ENCODE measurements around the gene KSR1.

DNA sequence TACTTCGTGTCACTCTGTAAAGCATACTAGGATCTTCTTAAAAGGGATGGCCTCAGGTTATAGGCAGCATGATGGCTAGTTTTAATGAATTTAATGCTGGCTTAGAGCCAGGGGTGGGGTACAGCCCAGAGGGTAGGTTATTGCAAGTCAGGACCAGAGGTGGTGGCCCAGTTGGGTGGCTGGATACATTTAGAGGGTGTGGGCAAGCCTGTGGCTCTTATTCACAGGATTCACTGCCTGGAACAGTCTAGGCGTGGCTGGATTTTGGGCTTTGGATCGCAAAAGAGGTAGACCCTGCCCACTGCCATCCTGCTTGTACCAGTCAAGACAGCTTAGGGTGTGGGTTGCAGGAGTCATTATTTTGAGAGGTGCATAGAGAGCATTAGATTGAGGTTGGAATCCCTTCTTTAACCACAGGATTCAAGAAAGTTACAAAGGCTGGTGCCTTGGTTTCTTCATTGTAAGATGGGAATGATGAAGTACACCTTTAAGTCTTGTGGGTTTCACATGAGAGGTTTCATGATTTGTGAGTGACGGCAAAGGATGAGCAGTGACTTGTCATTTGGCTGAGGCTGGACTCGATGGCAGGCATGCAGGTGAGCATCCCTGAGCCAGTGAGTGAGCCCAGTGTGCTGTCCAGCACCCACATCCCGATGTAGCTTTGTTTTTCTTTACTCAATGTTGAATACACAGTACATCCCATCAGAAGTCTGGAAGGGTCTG, 85.2 kb downstream of the KSR1 start:
- TF ChIP-seq POLR2AphosphoS5 (IDR thresholded peaks at IDR 0.05; ENCODE audit: low read depth, low read length) (no peak), POLR2A (IDR thresholded peaks at IDR 0.05; ENCODE audit: low read depth, low read length) (no peak), TAF1 (IDR thresholded peaks at IDR 0.05; ENCODE audit: borderline replicate concordance, low read depth, low read length) (no peak)
